K562 (cell line): ENCODE data around the gene ADSS1. TPM values are rescaled to one million over a fixed set of nuclear protein-coding genes. Genes with fewer than 3 reads are reported as not detected.

Experiments
- AFF1 ChIP-seq, 2 experiments: fragments of 450-650 bp; IDR thresholded peaks; 2 replicates each; pipeline ENCODE4 v1.6.1; 2018; ENCODE audit warnings: mild to moderate bottlenecking in 2 of 2, low read depth in 1 of 2; ENCODE audit not compliant: partially characterized antibody in 2 of 2
- ATF7 ChIP-seq: fragments of 450-650 bp; IDR thresholded peaks from 2 replicates; pipeline ENCODE4 v1.7.1; 2014; ENCODE audit warnings: mild to moderate bottlenecking, moderate library complexity
- ELF4 ChIP-seq: fragments of 450-650 bp; formaldehyde crosslinking; IDR thresholded peaks from 2 replicates; pipeline ENCODE4 v1.4.0; 2022; ENCODE audit warnings: missing genetic modification characterization
- JUNB ChIP-seq: fragments of 450-650 bp; formaldehyde crosslinking; conservative IDR thresholded peaks from 2 replicates; pipeline ENCODE4 v1.4.0; 2020; ENCODE audit warnings: mild to moderate bottlenecking
- RBM14 ChIP-seq: fragments of 200-400 bp; formaldehyde crosslinking; IDR thresholded peaks from 2 replicates; pipeline ENCODE4 v1.6.1; 2018; ENCODE audit warnings: low read depth, mild to moderate bottlenecking, low read length, moderate library complexity, borderline replicate concordance; ENCODE audit not compliant: insufficient read depth
- RBM25 ChIP-seq: fragments of 200-400 bp; formaldehyde crosslinking; IDR thresholded peaks from 2 replicates; pipeline ENCODE4 v1.6.1; 2018; ENCODE audit warnings: low read length, low read depth, moderate library complexity; ENCODE audit not compliant: severe bottlenecking
- RFX1 ChIP-seq: fragments of 450-650 bp; IDR thresholded peaks from 2 replicates; pipeline ENCODE4 v1.6.1; 2016; ENCODE audit warnings: mild to moderate bottlenecking, moderate library complexity
- SAFB ChIP-seq: fragments of 200-400 bp; formaldehyde crosslinking; IDR thresholded peaks from 2 replicates; pipeline ENCODE4 v1.6.1; 2017; ENCODE audit warnings: low read depth, low read length, borderline replicate concordance
- ZBTB17 ChIP-seq: fragments of 450-650 bp; formaldehyde crosslinking; IDR thresholded peaks from 2 replicates; pipeline ENCODE4 v1.4.0; 2020; ENCODE audit warnings: mild to moderate bottlenecking
- ZFP1 ChIP-seq: fragments of 450-650 bp; formaldehyde crosslinking; IDR thresholded peaks from 2 replicates; pipeline ENCODE4 v1.4.0; 2020; ENCODE audit warnings: mild to moderate bottlenecking, mixed read lengths
- ZNF121 ChIP-seq: sonication (generic); formaldehyde crosslinking; conservative IDR thresholded peaks from 2 replicates; pipeline ENCODE4 v1.8.0; 2022; ENCODE audit warnings: missing genetic modification reagents
- ZNF445 ChIP-seq: fragments of 250-450 bp; sonication (Bioruptor Pico); IDR thresholded peaks from 2 replicates; pipeline ENCODE4 v1.4.0; 2020; ENCODE audit warnings: low read depth, mild to moderate bottlenecking, moderate library complexity
- polyA plus RNA-seq, 8 experiments: library from polyadenylated mRNA; depleted of rRNA in 4 of 8; stranded (reverse) in 5 of 8; unstranded in 3 of 8; fragments of >200 nt; fragmentation: Nextera tagmentation in 2 of 8; fragmentation: Illumina TruSeq in 1 of 8; extraction: Ambion mirVana in 2 of 8; extraction: Trizol in 1 of 8; gene quantifications; 2 replicates each; pipeline versions ENCODE4 v1.2.1 to v1.2.3, GENCODE V29; 2011 to 2014; ENCODE audit warnings: inconsistent platforms in 1 of 8, missing spikeins in 1 of 8
- total RNA-seq, 7 experiments: library from RNA; depleted of rRNA in 6 of 7; stranded (reverse); fragments of >200 nt in 6 of 7; fragmentation: Illumina TruSeq in 2 of 7; extraction: Trizol in 2 of 7; gene quantifications; 2 replicates each; pipeline versions ENCODE4 v1.2.1 to v1.2.3, GENCODE V29; 2011 to 2021; ENCODE audit warnings: low replicate concordance in 1 of 7
- TF ChIP-seq, protein P1 (sequence below): sonication (generic); formaldehyde crosslinking; IDR thresholded peaks from 2 replicates; pipeline ENCODE4 v1.8.0; 2023; ENCODE audit warnings: missing genetic modification reagents, mild to moderate bottlenecking, borderline replicate concordance
- TF ChIP-seq, protein P2 (sequence below): IDR thresholded peaks from 2 replicates; pipeline ENCODE4 v1.6.1; 2011; ENCODE audit warnings: borderline replicate concordance, low read depth, mild to moderate bottlenecking, moderate library complexity, low read length; ENCODE audit not compliant: insufficient read depth, poor library complexity, severe bottlenecking

Gene ADSS1
- total and polyA plus RNA-seq, 9 of the 15 experiments (the other 6 are each of a cell fraction or from before 2014, with no cell fraction given): 0.53 to 5.9 (median 3.9) TPM

DNA sequence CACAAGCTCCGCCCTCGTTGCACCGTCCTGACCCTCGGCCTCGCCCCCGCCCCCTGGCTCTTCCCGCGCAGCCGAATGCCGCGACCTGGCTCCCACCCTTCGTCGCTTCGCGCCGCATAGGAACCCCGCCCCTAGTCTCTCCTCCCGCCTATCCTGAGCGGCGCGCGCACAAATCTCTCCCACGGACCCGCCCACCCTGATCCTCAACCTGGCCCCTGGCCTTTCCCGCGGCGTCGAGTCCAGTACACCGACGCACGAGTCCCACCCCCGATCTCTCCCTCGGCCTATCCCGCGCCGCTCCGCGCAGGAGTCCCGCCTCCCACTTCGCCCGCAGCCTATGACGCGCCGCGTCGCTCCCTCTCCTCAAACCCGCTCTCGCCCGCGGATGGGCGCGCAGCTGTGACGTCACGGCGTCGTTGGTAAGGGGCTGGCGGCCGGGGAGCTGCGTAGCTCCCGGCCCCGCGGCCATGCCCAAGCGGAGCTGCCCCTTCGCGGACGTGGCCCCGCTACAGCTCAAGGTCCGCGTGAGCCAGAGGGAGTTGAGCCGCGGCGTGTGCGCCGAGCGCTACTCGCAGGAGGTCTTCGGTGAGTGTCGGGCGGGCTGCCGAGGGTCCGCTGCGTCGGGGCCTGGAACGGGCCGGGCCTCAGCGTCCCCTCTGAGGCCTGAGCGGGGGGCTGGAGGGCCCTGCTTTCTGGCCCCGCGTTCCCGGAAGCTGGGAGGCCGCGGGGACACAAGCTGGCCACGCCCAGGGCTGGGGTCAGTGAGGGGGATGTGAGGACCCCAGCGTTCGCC is 28.9 kb downstream of the ADSS1 start, which contains the start of gene SIVA1 (continued):
- TF ChIP-seq, protein P1, sequence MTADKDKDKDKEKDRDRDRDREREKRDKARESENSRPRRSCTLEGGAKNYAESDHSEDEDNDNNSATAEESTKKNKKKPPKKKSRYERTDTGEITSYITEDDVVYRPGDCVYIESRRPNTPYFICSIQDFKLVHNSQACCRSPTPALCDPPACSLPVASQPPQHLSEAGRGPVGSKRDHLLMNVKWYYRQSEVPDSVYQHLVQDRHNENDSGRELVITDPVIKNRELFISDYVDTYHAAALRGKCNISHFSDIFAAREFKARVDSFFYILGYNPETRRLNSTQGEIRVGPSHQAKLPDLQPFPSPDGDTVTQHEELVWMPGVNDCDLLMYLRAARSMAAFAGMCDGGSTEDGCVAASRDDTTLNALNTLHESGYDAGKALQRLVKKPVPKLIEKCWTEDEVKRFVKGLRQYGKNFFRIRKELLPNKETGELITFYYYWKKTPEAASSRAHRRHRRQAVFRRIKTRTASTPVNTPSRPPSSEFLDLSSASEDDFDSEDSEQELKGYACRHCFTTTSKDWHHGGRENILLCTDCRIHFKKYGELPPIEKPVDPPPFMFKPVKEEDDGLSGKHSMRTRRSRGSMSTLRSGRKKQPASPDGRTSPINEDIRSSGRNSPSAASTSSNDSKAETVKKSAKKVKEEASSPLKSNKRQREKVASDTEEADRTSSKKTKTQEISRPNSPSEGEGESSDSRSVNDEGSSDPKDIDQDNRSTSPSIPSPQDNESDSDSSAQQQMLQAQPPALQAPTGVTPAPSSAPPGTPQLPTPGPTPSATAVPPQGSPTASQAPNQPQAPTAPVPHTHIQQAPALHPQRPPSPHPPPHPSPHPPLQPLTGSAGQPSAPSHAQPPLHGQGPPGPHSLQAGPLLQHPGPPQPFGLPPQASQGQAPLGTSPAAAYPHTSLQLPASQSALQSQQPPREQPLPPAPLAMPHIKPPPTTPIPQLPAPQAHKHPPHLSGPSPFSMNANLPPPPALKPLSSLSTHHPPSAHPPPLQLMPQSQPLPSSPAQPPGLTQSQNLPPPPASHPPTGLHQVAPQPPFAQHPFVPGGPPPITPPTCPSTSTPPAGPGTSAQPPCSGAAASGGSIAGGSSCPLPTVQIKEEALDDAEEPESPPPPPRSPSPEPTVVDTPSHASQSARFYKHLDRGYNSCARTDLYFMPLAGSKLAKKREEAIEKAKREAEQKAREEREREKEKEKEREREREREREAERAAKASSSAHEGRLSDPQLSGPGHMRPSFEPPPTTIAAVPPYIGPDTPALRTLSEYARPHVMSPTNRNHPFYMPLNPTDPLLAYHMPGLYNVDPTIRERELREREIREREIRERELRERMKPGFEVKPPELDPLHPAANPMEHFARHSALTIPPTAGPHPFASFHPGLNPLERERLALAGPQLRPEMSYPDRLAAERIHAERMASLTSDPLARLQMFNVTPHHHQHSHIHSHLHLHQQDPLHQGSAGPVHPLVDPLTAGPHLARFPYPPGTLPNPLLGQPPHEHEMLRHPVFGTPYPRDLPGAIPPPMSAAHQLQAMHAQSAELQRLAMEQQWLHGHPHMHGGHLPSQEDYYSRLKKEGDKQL (CRISPR knock-in tag): no peak
- TF ChIP-seq ELF4 (CRISPR knock-in tag) (no peak), ZNF445 (CRISPR knock-in tag) (no peak), ZBTB17 (CRISPR knock-in tag) (no peak), ATF7 (peak; percentile 89), JUNB (no peak), RBM25 (peak; percentile 98), ZFP1 (CRISPR knock-in tag) (no peak), RFX1 (no peak), RBM14 (no peak), ZNF121 (CRISPR knock-in tag) (no peak), AFF1 (IDR thresholded peaks at IDR 0.05; ENCODE audit: low read depth in 1 of 2, partially characterized antibody in 2 of 2) (no peak), SAFB (no peak)
- TF ChIP-seq, protein P2, sequence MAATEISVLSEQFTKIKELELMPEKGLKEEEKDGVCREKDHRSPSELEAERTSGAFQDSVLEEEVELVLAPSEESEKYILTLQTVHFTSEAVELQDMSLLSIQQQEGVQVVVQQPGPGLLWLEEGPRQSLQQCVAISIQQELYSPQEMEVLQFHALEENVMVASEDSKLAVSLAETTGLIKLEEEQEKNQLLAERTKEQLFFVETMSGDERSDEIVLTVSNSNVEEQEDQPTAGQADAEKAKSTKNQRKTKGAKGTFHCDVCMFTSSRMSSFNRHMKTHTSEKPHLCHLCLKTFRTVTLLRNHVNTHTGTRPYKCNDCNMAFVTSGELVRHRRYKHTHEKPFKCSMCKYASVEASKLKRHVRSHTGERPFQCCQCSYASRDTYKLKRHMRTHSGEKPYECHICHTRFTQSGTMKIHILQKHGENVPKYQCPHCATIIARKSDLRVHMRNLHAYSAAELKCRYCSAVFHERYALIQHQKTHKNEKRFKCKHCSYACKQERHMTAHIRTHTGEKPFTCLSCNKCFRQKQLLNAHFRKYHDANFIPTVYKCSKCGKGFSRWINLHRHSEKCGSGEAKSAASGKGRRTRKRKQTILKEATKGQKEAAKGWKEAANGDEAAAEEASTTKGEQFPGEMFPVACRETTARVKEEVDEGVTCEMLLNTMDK: no peak
